ENCODE measurements around the gene CCNA2.

The CCNA2 gene

GRCh38 chr4:121776610-121777401 is 46.9 kb downstream of the CCNA2 start:
- TF ChIP-seq NFIC (IDR thresholded peaks at IDR 0.05) (no peak), RAD21 (IDR thresholded peaks at IDR 0.05; ENCODE audit: low read depth) (no peak), EP300 (IDR thresholded peaks at IDR 0.05; ENCODE audit: borderline replicate concordance) (no peak), CREB1 (IDR thresholded peaks at IDR 0.05; ENCODE audit: low read depth) (no peak)

DNA sequence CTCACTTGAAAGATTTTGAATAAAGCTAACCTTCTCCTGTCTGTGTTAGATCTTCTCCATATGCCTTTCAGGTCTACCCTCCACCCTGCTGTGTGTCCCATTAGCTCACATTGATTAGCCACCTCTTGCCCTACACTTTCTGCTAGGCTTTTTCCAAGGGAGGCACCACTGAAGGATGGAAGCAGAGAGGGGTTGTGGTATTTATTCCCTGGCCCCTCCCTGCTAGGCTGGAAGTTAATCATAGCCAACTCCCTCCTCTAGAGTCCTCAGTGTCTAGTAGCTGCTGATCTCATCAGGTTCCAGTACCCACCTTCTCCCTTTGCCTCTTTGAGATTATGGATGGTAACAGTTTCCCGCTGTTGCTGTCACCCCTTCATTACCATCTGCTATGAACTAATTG is 49.8 kb downstream of the CCNA2 start:
- TF ChIP-seq, protein P1, sequence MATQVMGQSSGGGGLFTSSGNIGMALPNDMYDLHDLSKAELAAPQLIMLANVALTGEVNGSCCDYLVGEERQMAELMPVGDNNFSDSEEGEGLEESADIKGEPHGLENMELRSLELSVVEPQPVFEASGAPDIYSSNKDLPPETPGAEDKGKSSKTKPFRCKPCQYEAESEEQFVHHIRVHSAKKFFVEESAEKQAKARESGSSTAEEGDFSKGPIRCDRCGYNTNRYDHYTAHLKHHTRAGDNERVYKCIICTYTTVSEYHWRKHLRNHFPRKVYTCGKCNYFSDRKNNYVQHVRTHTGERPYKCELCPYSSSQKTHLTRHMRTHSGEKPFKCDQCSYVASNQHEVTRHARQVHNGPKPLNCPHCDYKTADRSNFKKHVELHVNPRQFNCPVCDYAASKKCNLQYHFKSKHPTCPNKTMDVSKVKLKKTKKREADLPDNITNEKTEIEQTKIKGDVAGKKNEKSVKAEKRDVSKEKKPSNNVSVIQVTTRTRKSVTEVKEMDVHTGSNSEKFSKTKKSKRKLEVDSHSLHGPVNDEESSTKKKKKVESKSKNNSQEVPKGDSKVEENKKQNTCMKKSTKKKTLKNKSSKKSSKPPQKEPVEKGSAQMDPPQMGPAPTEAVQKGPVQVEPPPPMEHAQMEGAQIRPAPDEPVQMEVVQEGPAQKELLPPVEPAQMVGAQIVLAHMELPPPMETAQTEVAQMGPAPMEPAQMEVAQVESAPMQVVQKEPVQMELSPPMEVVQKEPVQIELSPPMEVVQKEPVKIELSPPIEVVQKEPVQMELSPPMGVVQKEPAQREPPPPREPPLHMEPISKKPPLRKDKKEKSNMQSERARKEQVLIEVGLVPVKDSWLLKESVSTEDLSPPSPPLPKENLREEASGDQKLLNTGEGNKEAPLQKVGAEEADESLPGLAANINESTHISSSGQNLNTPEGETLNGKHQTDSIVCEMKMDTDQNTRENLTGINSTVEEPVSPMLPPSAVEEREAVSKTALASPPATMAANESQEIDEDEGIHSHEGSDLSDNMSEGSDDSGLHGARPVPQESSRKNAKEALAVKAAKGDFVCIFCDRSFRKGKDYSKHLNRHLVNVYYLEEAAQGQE (IDR thresholded peaks at IDR 0.05; ENCODE audit: low read depth): no peak
- TF ChIP-seq TEAD4 (IDR thresholded peaks at IDR 0.05) (no peak), TCF12 (IDR thresholded peaks at IDR 0.05; ENCODE audit: low read depth) (no peak), EGR1 (IDR thresholded peaks at IDR 0.05) (no peak)
- TF ChIP-seq, protein P2, sequence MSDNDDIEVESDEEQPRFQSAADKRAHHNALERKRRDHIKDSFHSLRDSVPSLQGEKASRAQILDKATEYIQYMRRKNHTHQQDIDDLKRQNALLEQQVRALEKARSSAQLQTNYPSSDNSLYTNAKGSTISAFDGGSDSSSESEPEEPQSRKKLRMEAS (IDR thresholded peaks at IDR 0.05): no peak

DNA sequence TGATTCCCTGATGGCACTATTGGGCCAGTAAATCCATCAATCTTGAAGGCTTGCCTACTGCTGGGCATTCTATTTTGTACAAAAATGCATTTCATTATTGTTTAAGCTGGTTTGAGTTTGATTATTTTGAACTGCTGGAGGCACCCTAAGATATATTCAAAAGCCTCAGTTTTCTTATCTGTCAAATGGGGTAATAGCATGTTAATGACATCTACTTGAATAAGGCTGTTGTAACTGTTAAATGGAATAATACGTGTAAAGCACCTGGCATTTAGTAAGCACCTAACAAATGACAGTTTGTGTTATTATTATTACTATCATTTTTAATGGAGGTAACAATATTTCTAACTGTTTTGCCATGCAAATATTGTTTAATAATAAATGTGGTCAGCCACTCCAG is 51.8 kb downstream of the CCNA2 start:
- TF ChIP-seq TCF12 (IDR thresholded peaks at IDR 0.05; ENCODE audit: low read depth) (no peak), TAF1 (IDR thresholded peaks at IDR 0.05; ENCODE audit: low read depth) (no peak), USF1 (IDR thresholded peaks at IDR 0.05) (no peak), YY1 (IDR thresholded peaks at IDR 0.05; ENCODE audit: low read depth) (no peak), CREB1 (IDR thresholded peaks at IDR 0.05; ENCODE audit: low read depth) (no peak), NFIC (IDR thresholded peaks at IDR 0.05) (no peak)

GRCh38 chr4:121769341-121769740 is 54.3 kb downstream of the CCNA2 start:
- TF ChIP-seq TCF12 (IDR thresholded peaks at IDR 0.05; ENCODE audit: low read depth): no peak
- no peak for TF ChIP-seq USF1 (IDR thresholded peaks at IDR 0.05)
- no peak for TF ChIP-seq FOXM1 (IDR thresholded peaks at IDR 0.05; ENCODE audit: borderline replicate concordance, low read depth)
- TF ChIP-seq YY1 (IDR thresholded peaks at IDR 0.05; ENCODE audit: low read depth): no peak
- no peak for TF ChIP-seq NFIC (IDR thresholded peaks at IDR 0.05)
- TF ChIP-seq CREB1 (IDR thresholded peaks at IDR 0.05; ENCODE audit: low read depth): no peak
- TF ChIP-seq TAF1 (IDR thresholded peaks at IDR 0.05; ENCODE audit: low read depth): no peak
- no peak for TF ChIP-seq EGR1 (IDR thresholded peaks at IDR 0.05)
- TF ChIP-seq, protein P2 (IDR thresholded peaks at IDR 0.05): no peak
- TF ChIP-seq ZBTB7A (IDR thresholded peaks at IDR 0.05; ENCODE audit: low read depth): no peak

GRCh38 chr4:121767166-121767565 is 56.5 kb downstream of the CCNA2 start:
- no peak for TF ChIP-seq RAD21 (IDR thresholded peaks at IDR 0.05; ENCODE audit: low read depth)
- no peak for TF ChIP-seq TCF12 (IDR thresholded peaks at IDR 0.05; ENCODE audit: low read depth)
- TF ChIP-seq NFIC (IDR thresholded peaks at IDR 0.05): no peak
- TF ChIP-seq, protein P2 (IDR thresholded peaks at IDR 0.05): no peak
- no peak for TF ChIP-seq YY1 (IDR thresholded peaks at IDR 0.05; ENCODE audit: low read depth)
- no peak for TF ChIP-seq CREB1 (IDR thresholded peaks at IDR 0.05; ENCODE audit: low read depth)
- TF ChIP-seq EGR1 (IDR thresholded peaks at IDR 0.05): no peak
- TF ChIP-seq, protein P1 (IDR thresholded peaks at IDR 0.05; ENCODE audit: low read depth): no peak
- no peak for TF ChIP-seq ZBTB7A (IDR thresholded peaks at IDR 0.05; ENCODE audit: low read depth)
- no peak for TF ChIP-seq CEBPB (IDR thresholded peaks at IDR 0.05)
- no peak for TF ChIP-seq TAF1 (IDR thresholded peaks at IDR 0.05; ENCODE audit: low read depth)
- no peak for TF ChIP-seq USF1 (IDR thresholded peaks at IDR 0.05)
- TF ChIP-seq FOXM1 (IDR thresholded peaks at IDR 0.05; ENCODE audit: borderline replicate concordance, low read depth): no peak
- TF ChIP-seq TEAD4 (IDR thresholded peaks at IDR 0.05): no peak
- TF ChIP-seq EP300 (IDR thresholded peaks at IDR 0.05; ENCODE audit: borderline replicate concordance): no peak

Measured in Ishikawa (cell line).